Ovary (tissue), 9 donors: ENCODE results near the gene TNFAIP3. TPM values are rescaled to one million over a fixed set of nuclear protein-coding genes. Genes with fewer than 3 reads are reported as not detected.

ENCODE experiments used
- DNase-seq, 5 donors: peaks; one replicate each; pipeline ENCODE4 v3.0.0-alpha.2; 2019 to 2020
- H3K27ac ChIP-seq, 2 donors: fragments of 200-600 bp; one replicate each; pipeline versions ENCODE4 v1.5.1 to v1.8.0; 2019 to 2022
- H3K27me3 ChIP-seq: fragments of 200-600 bp; one replicate; pipeline ENCODE4 v1.8.0; 2022
- H3K36me3 ChIP-seq: fragments of 200-600 bp; sonication (generic); one replicate; pipeline ENCODE4 v1.5.1; 2019
- H3K4me1 ChIP-seq: one replicate; pipeline ENCODE4 v1.8.1; 2013; ENCODE audit warnings: mild to moderate bottlenecking, moderate library complexity; ENCODE audit not compliant: insufficient read depth
- H3K4me3 ChIP-seq: fragments of 200-600 bp; sonication (generic); one replicate; pipeline ENCODE4 v1.5.1; 2017
- H3K9me3 ChIP-seq, 2 donors: fragments of 200-600 bp in 1 of 2; sonication (generic) in 1 of 2; one replicate each; pipeline versions ENCODE4 v1.5.1 to v1.8.1; 2013 to 2019; ENCODE audit warnings: mild to moderate bottlenecking in 1 of 2, moderate library complexity in 1 of 2
- EP300 ChIP-seq: sonication (generic); formaldehyde crosslinking; IDR thresholded peaks from one replicate; pipeline ENCODE4 v1.6.1; 2017; ENCODE audit warnings: antibody characterized with exemption
- POLR2A ChIP-seq: fragments of 450-650 bp; IDR thresholded peaks from one replicate; pipeline ENCODE4 v1.6.1; 2017; ENCODE audit warnings: antibody characterized with exemption, mild to moderate bottlenecking, moderate library complexity
- WGBS, 3 donors: extraction: QIAGEN DNeasy Blood & Tissue Kit in 1 of 3; methylation state at CpG; one replicate each; pipeline versions ENCODE4 v1.1.5 to v1.1.7; 2013 to 2017; 5-methylcytosine and 5-hydroxymethylcytosine counted together
- intact Hi-C, 4 donors: fragments of 100-400 bp; cut with DNase I; formaldehyde crosslinking; loops; one replicate each; pipeline versions ENCODE4 v1.11.0 to v1.15.1; 2022 to 2023
- polyA plus RNA-seq, 2 donors: library from polyadenylated mRNA; stranded (reverse); fragments of 200-250 nt in 1 of 2; fragments of 350-450 nt in 1 of 2; fragmentation: Illumina TruSeq in 1 of 2; extraction: RNeasy Lipid Tissue Mini Kit (QIAGEN cat#74804) in 1 of 2; gene quantifications; one replicate each; pipeline ENCODE4 v1.2.3, GENCODE V29; 2013 to 2014
- total RNA-seq, 7 donors: library from RNA; depleted of rRNA in 2 of 7; stranded (reverse); fragments of >200 nt in 2 of 7; fragmentation: NEBNext Ultra II Directional in 3 of 7; extraction: Animal tissue kit (Norgen Biotek cat#: 25700) in 3 of 7; gene quantifications; one replicate each; pipeline versions ENCODE4 v1.1.0 to v1.2.4, GENCODE V29; 2016 to 2023
- TF ChIP-seq, protein P1 (sequence below), 3 donors: fragments of 450-650 bp in 2 of 3; fragments of 200-600 bp in 1 of 3; IDR thresholded peaks; one replicate each; pipeline versions ENCODE4 v1.5.1 to v1.8.0; 2016 to 2022; ENCODE audit warnings: antibody characterized with exemption in 3 of 3, mild to moderate bottlenecking in 1 of 3
- donor health status: DM: no; HTN: no; CAD: no; lungs with moderate emphysema.
- donor health status: DM: no; HTN: no; CAD: no.
- donor health status: Bipolar disorder and iron deficiency.
- donor health status: DM: yes; HTN: yes; CAD: no.
- donor health status: DM: no; HTN: no; CAD: no.
- donor health status: DM: yes; HTN: yes; CAD: no.

The TNFAIP3 gene
- total and polyA plus RNA-seq, 9 donors: 35.4 to 206 (median 96.6) TPM

DNA sequence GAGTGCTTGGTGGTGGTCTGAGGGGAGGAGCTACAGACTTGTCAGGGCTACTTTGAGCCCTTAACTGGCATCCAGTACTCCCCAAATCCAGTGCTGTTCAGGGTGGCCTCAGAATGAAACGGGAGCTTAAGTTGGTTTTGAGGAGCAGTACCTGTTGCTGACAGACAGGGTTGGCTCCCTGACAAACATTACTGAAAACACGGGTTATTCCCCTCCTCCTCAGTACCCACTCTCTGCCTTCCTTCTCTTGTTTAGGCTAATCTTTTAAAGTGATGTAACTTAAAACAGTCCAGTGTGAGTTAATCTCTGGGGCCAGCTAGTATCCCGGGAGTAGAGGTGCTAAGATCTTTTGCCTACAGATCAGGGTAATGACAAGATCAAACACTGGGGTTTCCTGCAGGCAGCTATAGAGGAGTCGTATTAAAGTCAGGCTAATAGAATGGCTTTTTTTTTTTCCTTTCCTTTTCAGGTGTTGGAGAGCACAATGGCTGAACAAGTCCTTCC, 3.7 kb downstream of the TNFAIP3 start:
- WGBS, 3 donors: 7 to 9% (median 9%) methylated on average over 4 of the region's 4 CpGs
- H3K4me1 ChIP-seq: peaks cover 13% of the 10 kb centered on the region
- H3K27ac ChIP-seq: peak overlapping the region in 1 of 2 donors; percentile 28

DNA sequence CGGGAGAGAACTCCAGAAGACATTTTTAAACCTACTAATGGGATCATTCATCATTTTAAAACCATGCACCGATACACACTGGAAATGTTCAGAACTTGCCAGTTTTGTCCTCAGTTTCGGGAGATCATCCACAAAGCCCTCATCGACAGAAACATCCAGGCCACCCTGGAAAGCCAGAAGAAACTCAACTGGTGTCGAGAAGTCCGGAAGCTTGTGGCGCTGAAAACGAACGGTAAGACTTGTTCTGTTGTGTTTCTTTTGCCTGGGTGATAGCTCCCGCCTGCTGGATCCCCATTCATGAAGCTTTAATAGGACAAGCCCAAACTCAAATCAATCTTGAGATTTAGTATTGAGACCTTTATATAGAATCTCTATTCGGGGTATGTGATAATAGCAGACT, 4.2 kb downstream of the TNFAIP3 start:
- Histone ChIP-seq H3K9me3 (no peaks in the 10 kb centered on the region), H3K36me3 (no peaks in the 10 kb centered on the region), H3K4me3 (peak overlapping the region; percentile 93), H3K27me3 (no peaks in the 10 kb centered on the region), H3K4me1 (peaks cover 10% of the 10 kb centered on the region), H3K27ac (peak overlapping the region in 1 of 2 donors; percentile 28)
- no peak for DNase-seq
- 29 to 50% (median 29%) methylated on average over 11 of the region's 11 CpGs for WGBS, 3 donors
- intact Hi-C loops: loop anchor here in 2 of 4 donors (5.0 to 10.0 kb wide), 2 partner anchors 74 to 164 kb away; no protein-coding TSS in a partner anchor
- TF ChIP-seq POLR2A (no peak), EP300 (no peak)

More for the DNA sequence above, 3.7 kb downstream of the TNFAIP3 start:
- Histone ChIP-seq H3K27me3 (no peaks in the 10 kb centered on the region), H3K4me3 (peak overlapping the region; percentile 93), H3K9me3 (no peaks in the 10 kb centered on the region), H3K36me3 (no peaks in the 10 kb centered on the region)
- TF ChIP-seq, protein P1, sequence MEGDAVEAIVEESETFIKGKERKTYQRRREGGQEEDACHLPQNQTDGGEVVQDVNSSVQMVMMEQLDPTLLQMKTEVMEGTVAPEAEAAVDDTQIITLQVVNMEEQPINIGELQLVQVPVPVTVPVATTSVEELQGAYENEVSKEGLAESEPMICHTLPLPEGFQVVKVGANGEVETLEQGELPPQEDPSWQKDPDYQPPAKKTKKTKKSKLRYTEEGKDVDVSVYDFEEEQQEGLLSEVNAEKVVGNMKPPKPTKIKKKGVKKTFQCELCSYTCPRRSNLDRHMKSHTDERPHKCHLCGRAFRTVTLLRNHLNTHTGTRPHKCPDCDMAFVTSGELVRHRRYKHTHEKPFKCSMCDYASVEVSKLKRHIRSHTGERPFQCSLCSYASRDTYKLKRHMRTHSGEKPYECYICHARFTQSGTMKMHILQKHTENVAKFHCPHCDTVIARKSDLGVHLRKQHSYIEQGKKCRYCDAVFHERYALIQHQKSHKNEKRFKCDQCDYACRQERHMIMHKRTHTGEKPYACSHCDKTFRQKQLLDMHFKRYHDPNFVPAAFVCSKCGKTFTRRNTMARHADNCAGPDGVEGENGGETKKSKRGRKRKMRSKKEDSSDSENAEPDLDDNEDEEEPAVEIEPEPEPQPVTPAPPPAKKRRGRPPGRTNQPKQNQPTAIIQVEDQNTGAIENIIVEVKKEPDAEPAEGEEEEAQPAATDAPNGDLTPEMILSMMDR (IDR thresholded peaks at IDR 0.05): peak in 2 of 3 donors; percentile 24 to 38
- no peak for TF ChIP-seq EP300
- TF ChIP-seq POLR2A: no peak
- intact Hi-C loops: loop anchor here in 2 of 4 donors (5.0 to 10.0 kb wide), 2 partner anchors 74 to 163 kb away; no protein-coding TSS in a partner anchor
- DNase-seq: no peak

DNA sequence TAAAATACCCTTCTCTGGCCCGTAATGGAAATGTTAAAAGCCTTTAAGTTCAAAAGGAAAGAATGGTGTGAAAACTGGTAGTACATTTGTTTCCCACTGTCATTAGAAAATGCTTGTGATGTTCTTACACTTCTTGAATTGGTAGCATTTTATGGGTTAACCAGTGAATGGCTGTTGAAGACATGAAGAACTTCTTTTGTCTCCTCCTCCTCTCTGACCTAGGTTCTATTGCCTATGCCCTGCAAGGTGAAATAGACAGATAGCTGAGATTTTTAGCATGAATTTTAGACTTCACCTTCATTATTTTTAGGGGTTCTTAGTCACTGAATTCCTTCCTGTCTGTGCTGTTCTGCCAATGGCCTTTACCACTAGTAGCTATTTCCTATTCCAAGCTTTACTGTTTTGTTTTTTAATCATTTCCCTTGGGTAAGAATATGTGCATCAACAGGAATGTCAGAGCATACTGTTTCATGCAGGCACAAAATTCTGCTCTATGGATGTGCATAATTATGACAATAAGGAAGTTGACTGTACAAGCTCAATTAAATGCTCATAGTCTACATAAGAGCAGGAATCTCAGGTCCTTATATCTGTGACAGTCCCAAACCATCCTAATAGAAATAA, 4.9 kb downstream of the TNFAIP3 start:
- H3K27ac ChIP-seq: peak overlapping the region in 1 of 2 donors; percentile 28
- DNase-seq: no peak
- peaks cover 10% of the 10 kb centered on the region for H3K4me1 ChIP-seq
- 50 to 56% (median 55%) methylated on average over 1 of the region's 1 CpG for WGBS, 3 donors
- TF ChIP-seq, protein P1 (IDR thresholded peaks at IDR 0.05): no peak
- no peak for TF ChIP-seq EP300
- no peak for TF ChIP-seq POLR2A
- H3K27me3 ChIP-seq: no peaks in the 10 kb centered on the region
- H3K9me3 ChIP-seq: no peaks in the 10 kb centered on the region
- no peaks in the 10 kb centered on the region for H3K36me3 ChIP-seq
- intact Hi-C loops: loop anchor here in 2 of 4 donors (5.0 to 10.0 kb wide), 2 partner anchors 73 to 165 kb away; no protein-coding TSS in a partner anchor
- peak overlapping the region; percentile 93 for H3K4me3 ChIP-seq

DNA sequence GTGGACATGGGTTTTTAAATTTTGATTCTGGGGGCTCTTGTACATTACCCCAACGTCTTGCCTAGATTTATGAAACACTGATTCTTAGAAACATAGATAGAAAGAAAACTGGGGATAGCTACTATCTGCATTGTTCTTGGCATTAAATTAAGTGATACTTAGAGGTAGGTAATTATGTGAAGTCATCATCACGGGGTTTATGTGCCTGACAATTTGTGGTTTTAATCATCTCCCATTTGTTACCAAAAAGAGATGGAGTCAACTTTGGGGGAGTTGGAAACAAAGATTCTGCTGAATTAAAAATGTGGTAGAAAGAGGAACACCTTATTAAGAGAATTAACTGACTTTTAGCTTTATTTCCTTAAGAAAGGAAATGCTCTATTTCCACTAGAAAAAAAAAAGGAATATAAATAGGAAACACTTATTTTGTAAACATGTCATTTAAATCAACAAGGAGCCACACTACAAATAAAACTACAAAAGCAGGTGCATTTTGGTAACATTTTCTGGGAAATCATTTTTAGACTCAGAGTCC, 5.6 kb downstream of the TNFAIP3 start:
- Histone ChIP-seq H3K4me3 (peak overlapping the region; percentile 93), H3K27ac (no peak overlapping the region), H3K36me3 (no peaks in the 10 kb centered on the region), H3K4me1 (peaks cover 10% of the 10 kb centered on the region), H3K27me3 (no peaks in the 10 kb centered on the region), H3K9me3 (no peaks in the 10 kb centered on the region)
- intact Hi-C loops: loop anchor here in 2 of 4 donors (5.0 to 10.0 kb wide), 2 partner anchors 72 to 165 kb away; no protein-coding TSS in a partner anchor
- TF ChIP-seq POLR2A (no peak), EP300 (no peak)
- TF ChIP-seq, protein P1 (IDR thresholded peaks at IDR 0.05): no peak
- WGBS, 3 donors: 37 to 44% (median 38%) methylated on average over 2 of the region's 2 CpGs
- DNase-seq: no peak
